GM21367 (cell line): ENCODE results near the gene RAB40B.
"Not testable (repeated sequence)": the region's sequence is repeated elsewhere in the genome, so short reads cannot be mapped to it uniquely, and the experiment has no call there.

Experiments
- ATAC-seq: cut with Tn5 transposase; IDR thresholded peaks from one replicate; pipeline ENCODE4 v1.9.1; 2021; ENCODE audit not compliant: unreplicated experiment

The RAB40B gene

GRCh38 chr17:82654611-82655010 lies 43.9 kb downstream of the RAB40B start:
- ATAC-seq, result not testable (repeated sequence)

GRCh38 chr17:82653651-82654528 lies 44.6 kb downstream of the RAB40B start:
- ATAC-seq, result no peak

GRCh38 chr17:82650723-82651122 lies 47.8 kb downstream of the RAB40B start:
- no peak for ATAC-seq

- no peak for ATAC-seq
These were observed 48.8 kb downstream of the RAB40B start for GRCh38 chr17:82649501-82650261.

GRCh38 chr17:82648742-82649331 lies 49.7 kb downstream of the RAB40B start:
- no peak for ATAC-seq

- ATAC-seq, result peak; percentile 70
These were observed 50.3 kb downstream of the RAB40B start, which contains the start of gene WDR45B for GRCh38 chr17:82648165-82648668. Gene WDR45B, minus strand, starts transcription at chr17:82648444. Its CDS starts 104 bp downstream, at chr17:82648340.

- ATAC-seq, result peak; percentile 22
These were observed 50.8 kb downstream of the RAB40B start for GRCh38 chr17:82647593-82648164.

- no peak for ATAC-seq
These were observed 53.0 kb downstream of the RAB40B start for GRCh38 chr17:82645516-82645915.

- no peak for ATAC-seq
These were observed 54.4 kb downstream of the RAB40B start for GRCh38 chr17:82644148-82644547.

- no peak for ATAC-seq
These were observed 56.5 kb downstream of the RAB40B start for GRCh38 chr17:82642022-82642421.

GRCh38 chr17:82640036-82640435 lies 58.5 kb downstream of the RAB40B start:
- no peak for ATAC-seq

- no peak for ATAC-seq
These were observed 58.9 kb downstream of the RAB40B start for GRCh38 chr17:82639628-82640027.

GRCh38 chr17:82638183-82638773 lies 60.2 kb downstream of the RAB40B start:
- ATAC-seq, result no peak

GRCh38 chr17:82636626-82637598 lies 61.6 kb downstream of the RAB40B start:
- no peak for ATAC-seq

GRCh38 chr17:82633343-82633742 lies 65.2 kb downstream of the RAB40B start:
- ATAC-seq, result no peak

GRCh38 chr17:82632451-82632850 lies 66.0 kb downstream of the RAB40B start:
- ATAC-seq, result no peak

GRCh38 chr17:82631544-82631943 lies 67.0 kb downstream of the RAB40B start:
- no peak for ATAC-seq

GRCh38 chr17:82630212-82630611 lies 68.3 kb downstream of the RAB40B start:
- no peak for ATAC-seq

- no peak for ATAC-seq
These were observed 68.8 kb downstream of the RAB40B start for GRCh38 chr17:82629748-82630147.
